SK-N-SH treated with all-trans-retinoic acid at 6 μM for 48 hours (cell line): ENCODE data around the gene FCHSD2.
"Not testable (repeated sequence)": the region's sequence is repeated elsewhere in the genome, so short reads cannot be mapped to it uniquely, and the experiment has no call there.

ENCODE experiments used
- ATAC-seq: fragments of 200-7000 bp; cut with Tn5 transposase; 3 replicates; pipeline ENCODE4 v1.9.1; 2020; ENCODE audit warnings: mild to moderate bottlenecking, moderate library complexity
- ARNTL ChIP-seq: fragments of 450-650 bp; formaldehyde crosslinking; IDR thresholded peaks from 2 replicates; pipeline ENCODE4 v1.5.0; 2020; ENCODE audit warnings: low read depth, mild to moderate bottlenecking, moderate library complexity, borderline replicate concordance
- BACH2 ChIP-seq: fragments of 250-450 bp; sonication (Bioruptor Pico); IDR thresholded peaks from 2 replicates; pipeline ENCODE4 v1.9.0; 2021; ENCODE audit warnings: mild to moderate bottlenecking, borderline replicate concordance
- CREB5 ChIP-seq: fragments of 250-450 bp; sonication (Bioruptor Pico); IDR thresholded peaks from 2 replicates; pipeline ENCODE4 v1.5.1; 2020; ENCODE audit warnings: low read depth, mild to moderate bottlenecking, moderate library complexity
- CSDC2 ChIP-seq: fragments of 250-450 bp; sonication (Bioruptor Pico); IDR thresholded peaks from 2 replicates; pipeline ENCODE4 v1.5.0; 2020; ENCODE audit warnings: mild to moderate bottlenecking, moderate library complexity
- CSRNP3 ChIP-seq: fragments of 250-450 bp; sonication (Bioruptor Pico); IDR thresholded peaks from 2 replicates; pipeline ENCODE4 v1.5.1; 2021; ENCODE audit warnings: mild to moderate bottlenecking, moderate library complexity
- ESRRG ChIP-seq: fragments of 250-450 bp; sonication (Bioruptor Pico); IDR thresholded peaks from 2 replicates; pipeline ENCODE4 v1.6.1; 2021; ENCODE audit warnings: mild to moderate bottlenecking
- GLIS3 ChIP-seq: fragments of 250-450 bp; sonication (Bioruptor Pico); IDR thresholded peaks from 2 replicates; pipeline ENCODE4 v1.5.0; 2020; ENCODE audit warnings: mild to moderate bottlenecking, moderate library complexity
- ISL1 ChIP-seq: fragments of 250-450 bp; sonication (Bioruptor Pico); IDR thresholded peaks from 2 replicates; pipeline ENCODE4 v2.1.2; 2022; ENCODE audit warnings: mild to moderate bottlenecking, moderate library complexity
- OSR1 ChIP-seq: fragments of 250-450 bp; sonication (Bioruptor Pico); IDR thresholded peaks from 2 replicates; pipeline ENCODE4 v1.8.0; 2022; ENCODE audit warnings: moderate library complexity, mild to moderate bottlenecking, inconsistent platforms
- PATZ1 ChIP-seq: fragments of 250-450 bp; sonication (Bioruptor Pico); IDR thresholded peaks from 2 replicates; pipeline ENCODE4 v1.8.0; 2020; ENCODE audit warnings: mild to moderate bottlenecking, moderate library complexity, borderline replicate concordance
- PPARA ChIP-seq: fragments of 250-450 bp; sonication (Bioruptor Pico); IDR thresholded peaks from 2 replicates; pipeline ENCODE4 v1.5.0; 2020; ENCODE audit warnings: mild to moderate bottlenecking, borderline replicate concordance
- RARB ChIP-seq: fragments of 250-450 bp; sonication (Bioruptor Pico); IDR thresholded peaks from 2 replicates; pipeline ENCODE4 v1.8.0; 2021; ENCODE audit warnings: mild to moderate bottlenecking, moderate library complexity
- SNAI2 ChIP-seq: fragments of 250-450 bp; sonication (Bioruptor Pico); IDR thresholded peaks from 2 replicates; pipeline ENCODE4 v1.5.0; 2020; ENCODE audit warnings: mild to moderate bottlenecking, moderate library complexity
- TCF4 ChIP-seq: fragments of 250-450 bp; sonication (Bioruptor Pico); IDR thresholded peaks from 2 replicates; pipeline ENCODE4 v1.8.0; 2021; ENCODE audit warnings: mild to moderate bottlenecking, moderate library complexity, borderline replicate concordance
- TOX ChIP-seq: fragments of 250-450 bp; sonication (Bioruptor Pico); IDR thresholded peaks from 2 replicates; pipeline ENCODE4 v1.8.0; 2021; ENCODE audit warnings: mild to moderate bottlenecking, moderate library complexity, borderline replicate concordance
- TSHZ2 ChIP-seq: fragments of 250-450 bp; sonication (Bioruptor Pico); IDR thresholded peaks from 2 replicates; pipeline ENCODE4 v1.5.0; 2020; ENCODE audit warnings: mild to moderate bottlenecking, moderate library complexity
- ZC3H10 ChIP-seq: fragments of 250-450 bp; sonication (Bioruptor Pico); IDR thresholded peaks from 2 replicates; pipeline ENCODE4 v1.5.1; 2021; ENCODE audit warnings: mild to moderate bottlenecking, moderate library complexity
- ZFP3 ChIP-seq: fragments of 250-450 bp; sonication (Bioruptor Pico); IDR thresholded peaks from 2 replicates; pipeline ENCODE4 v1.5.0; 2020; ENCODE audit warnings: mild to moderate bottlenecking, moderate library complexity
- ZFP30 ChIP-seq: fragments of 450-650 bp; formaldehyde crosslinking; IDR thresholded peaks from 2 replicates; pipeline ENCODE4 v1.5.0; 2022; ENCODE audit warnings: mild to moderate bottlenecking, moderate library complexity
- ZNF565 ChIP-seq: fragments of 450-650 bp; formaldehyde crosslinking; conservative IDR thresholded peaks from 2 replicates; pipeline ENCODE4 v1.5.0; 2020; ENCODE audit warnings: low read depth, mild to moderate bottlenecking, moderate library complexity
- ZNF70 ChIP-seq: fragments of 450-650 bp; formaldehyde crosslinking; IDR thresholded peaks from 2 replicates; pipeline ENCODE4 v1.5.0; 2020; ENCODE audit warnings: mild to moderate bottlenecking, moderate library complexity
- ZNF8 ChIP-seq: fragments of 450-650 bp; formaldehyde crosslinking; IDR thresholded peaks from 2 replicates; pipeline ENCODE4 v1.5.0; 2020; ENCODE audit warnings: mild to moderate bottlenecking, moderate library complexity

The FCHSD2 gene

GRCh38 chr11:72792437-72793021, 349.6 kb downstream of the FCHSD2 start:
- ATAC-seq = no peak
- TF ChIP-seq ESRRG (no peak), GLIS3 (CRISPR knock-in tag) (no peak), ZNF565 (no peak)

- ATAC-seq = not testable (repeated sequence)
These were observed 350.9 kb downstream of the FCHSD2 start for GRCh38 chr11:72791228-72791627.

- no peak for TF ChIP-seq TSHZ2
- TF ChIP-seq ZNF565 = no peak
- TF ChIP-seq ZFP30 (CRISPR knock-in tag) = no peak
- no peak for TF ChIP-seq GLIS3 (CRISPR knock-in tag)
- TF ChIP-seq ZNF70 (CRISPR knock-in tag) = no peak
- TF ChIP-seq ZC3H10 = no peak
- no peak for TF ChIP-seq PPARA (CRISPR knock-in tag)
- no peak for TF ChIP-seq ARNTL
- TF ChIP-seq ZNF8 (CRISPR knock-in tag) = no peak
- no peak for TF ChIP-seq TOX (CRISPR knock-in tag)
- no peak for TF ChIP-seq PATZ1 (CRISPR knock-in tag)
- TF ChIP-seq CSDC2 (CRISPR knock-in tag) = no peak
- no peak for TF ChIP-seq BACH2 (CRISPR knock-in tag)
- TF ChIP-seq RARB (CRISPR knock-in tag) = no peak
- TF ChIP-seq CREB5 = no peak
- no peak for TF ChIP-seq OSR1 (CRISPR knock-in tag)
- TF ChIP-seq ESRRG = no peak
- no peak for TF ChIP-seq ZFP3 (CRISPR knock-in tag)
- no peak for TF ChIP-seq SNAI2 (CRISPR knock-in tag)
- TF ChIP-seq TCF4 (CRISPR knock-in tag) = no peak
These were observed 352.5 kb downstream of the FCHSD2 start for GRCh38 chr11:72789493-72790131.

GRCh38 chr11:72788241-72788640, 353.9 kb downstream of the FCHSD2 start:
- ATAC-seq = no peak
- TF ChIP-seq ZFP3 (CRISPR knock-in tag) = no peak
- TF ChIP-seq ZNF8 (CRISPR knock-in tag) = no peak
- no peak for TF ChIP-seq PPARA (CRISPR knock-in tag)
- TF ChIP-seq TSHZ2 = no peak
- TF ChIP-seq CSRNP3 (CRISPR knock-in tag) = no peak
- no peak for TF ChIP-seq ZNF70 (CRISPR knock-in tag)
- TF ChIP-seq GLIS3 (CRISPR knock-in tag) = no peak
- no peak for TF ChIP-seq ZFP30 (CRISPR knock-in tag)
- no peak for TF ChIP-seq CSDC2 (CRISPR knock-in tag)
- no peak for TF ChIP-seq ISL1
- no peak for TF ChIP-seq SNAI2 (CRISPR knock-in tag)
- TF ChIP-seq TOX (CRISPR knock-in tag) = no peak
- no peak for TF ChIP-seq PATZ1 (CRISPR knock-in tag)
- no peak for TF ChIP-seq CREB5
- TF ChIP-seq BACH2 (CRISPR knock-in tag) = no peak

More at GRCh38 chr11:72789493-72790131, 352.5 kb downstream of the FCHSD2 start:
- no peak for ATAC-seq
